GM23248 (cell line): ENCODE results near the gene NRN1L. TPM values are rescaled to one million over a fixed set of nuclear protein-coding genes. Genes with fewer than 3 reads are reported as not detected.

ENCODE experiments used
- DNase-seq: peaks from one replicate; pipeline ENCODE4 v3.0.0-alpha.2; 2015
- H2AFZ ChIP-seq: fragments of 200-600 bp; sonication (generic); 2 replicates; pipeline ENCODE4 v1.6.1; 2016; ENCODE audit warnings: antibody characterized with exemption
- H3F3A ChIP-seq: fragments of 200-600 bp; sonication (generic); 2 replicates; pipeline ENCODE4 v1.6.1; 2016; ENCODE audit warnings: mild to moderate bottlenecking, antibody characterized with exemption, mixed run types; ENCODE audit not compliant: insufficient read depth
- H3K27ac ChIP-seq: fragments of 200-600 bp; sonication (generic); 2 replicates; pipeline ENCODE4 v1.5.1; 2016; ENCODE audit warnings: mild to moderate bottlenecking
- H3K27me3 ChIP-seq: fragments of 200-600 bp; sonication (generic); replicated peaks from 2 replicates; pipeline ENCODE4 v1.6.1; 2016; ENCODE audit warnings: mild to moderate bottlenecking; ENCODE audit not compliant: insufficient read depth
- H3K36me3 ChIP-seq: fragments of 200-600 bp; sonication (generic); 2 replicates; pipeline ENCODE4 v1.6.1; 2016; ENCODE audit warnings: low read depth, mild to moderate bottlenecking
- H3K4me1 ChIP-seq: fragments of 200-600 bp; sonication (generic); 2 replicates; pipeline ENCODE4 v1.6.1; 2016; ENCODE audit warnings: mild to moderate bottlenecking; ENCODE audit not compliant: insufficient read depth
- H3K4me2 ChIP-seq: fragments of 200-600 bp; sonication (generic); one replicate; pipeline ENCODE4 v1.6.1; 2016; ENCODE audit warnings: mild to moderate bottlenecking; ENCODE audit not compliant: unreplicated experiment
- H3K4me3 ChIP-seq: fragments of 200-600 bp; sonication (generic); 2 replicates; pipeline ENCODE4 v1.5.1; 2016; ENCODE audit warnings: mild to moderate bottlenecking
- H3K79me2 ChIP-seq: fragments of 200-600 bp; sonication (generic); 2 replicates; pipeline ENCODE4 v1.6.1; 2016; ENCODE audit warnings: mild to moderate bottlenecking; ENCODE audit not compliant: insufficient read depth
- H3K9ac ChIP-seq: fragments of 200-600 bp; sonication (generic); 2 replicates; pipeline ENCODE4 v1.6.1; 2016; ENCODE audit warnings: mild to moderate bottlenecking
- H3K9me2 ChIP-seq: fragments of 200-600 bp; sonication (generic); 2 replicates; pipeline ENCODE4 v1.6.1; 2016; ENCODE audit warnings: mixed run types, mild to moderate bottlenecking, moderate library complexity; ENCODE audit not compliant: insufficient read depth
- H3K9me3 ChIP-seq: fragments of 200-600 bp; sonication (generic); one replicate; pipeline ENCODE4 v1.6.1; 2017; ENCODE audit warnings: low read depth
- H4K20me1 ChIP-seq: fragments of 200-600 bp; sonication (generic); 2 replicates; pipeline ENCODE4 v1.6.0; 2016; ENCODE audit not compliant: insufficient read depth
- EZH2 ChIP-seq: fragments of 200-600 bp; sonication (generic); IDR thresholded peaks from 2 replicates; pipeline ENCODE4 v1.6.1; 2018; ENCODE audit warnings: antibody characterized with exemption, mild to moderate bottlenecking; ENCODE audit not compliant: insufficient read depth, poor library complexity, severe bottlenecking
- EZH2phosphoT487 ChIP-seq: fragments of 200-600 bp; sonication (generic); IDR thresholded peaks from 2 replicates; pipeline ENCODE4 v1.6.1; 2018; ENCODE audit warnings: antibody characterized with exemption, moderate library complexity, mild to moderate bottlenecking, low read depth; ENCODE audit not compliant: insufficient read depth
- WGBS, 2 experiments: methylation state at CpG; one replicate each; pipeline ENCODE4 v1.1.6; 2015 to 2017; ENCODE audit warnings: low lambda C conversion rate in 2 of 2, low coverage in 1 of 2; ENCODE audit errors: missing lambda C conversion rate in 2 of 2; 5-methylcytosine and 5-hydroxymethylcytosine counted together
- in situ Hi-C: fragments of 300-500 bp; cut with MboI; formaldehyde crosslinking; loops from 2 replicates; pipeline ENCODE4 v1.15.0; 2020
- polyA plus RNA-seq: library from polyadenylated mRNA; unstranded; fragments of >200 nt; fragmentation: Nextera tagmentation; extraction: Ambion mirVana; gene quantifications from 2 replicates; pipeline ENCODE4 v1.2.1, GENCODE V29; 2016
- total RNA-seq: library from RNA; depleted of rRNA; stranded (reverse); fragments of >200 nt; shearing (Covaris generic); gene quantifications from 2 replicates; pipeline ENCODE4 v1.2.3, GENCODE V29; 2014

The NRN1L gene
- total and polyA plus RNA-seq, 2 experiments from 2014 or later, result not detected

DNA sequence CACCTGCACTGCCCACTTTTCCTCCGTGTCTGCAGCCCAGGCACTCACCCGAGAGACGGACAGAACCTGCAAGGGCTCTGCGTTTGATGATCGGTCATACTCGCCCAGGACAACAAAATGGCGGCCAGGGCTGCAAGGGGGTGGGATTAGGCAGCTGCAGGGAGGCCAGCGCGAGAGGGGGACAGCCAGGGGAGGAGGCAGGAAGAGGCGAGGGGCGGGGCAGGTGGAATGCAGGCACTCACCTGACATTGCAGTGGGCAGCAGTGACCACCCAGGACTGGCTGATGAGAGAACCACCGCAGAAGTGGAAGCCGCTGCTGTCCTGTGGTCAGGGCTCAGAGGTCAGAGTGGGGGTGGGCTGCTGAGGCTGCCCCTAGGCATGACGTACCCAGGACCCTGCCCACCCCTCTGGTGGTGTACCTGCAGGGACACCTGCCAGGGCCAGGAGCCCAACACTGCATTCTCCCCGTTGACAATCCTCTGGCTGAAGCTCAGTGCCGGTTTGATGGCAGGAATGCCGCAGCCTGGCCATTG is 46.1 kb downstream of the NRN1L start:
- 85 to 92% methylated on average over 13 to 17 of the region's 17 CpGs for WGBS, 2 experiments
- TF ChIP-seq EZH2 (no peak), EZH2phosphoT487 (no peak)
- H3K27ac ChIP-seq, result no peak overlapping the region

DNA sequence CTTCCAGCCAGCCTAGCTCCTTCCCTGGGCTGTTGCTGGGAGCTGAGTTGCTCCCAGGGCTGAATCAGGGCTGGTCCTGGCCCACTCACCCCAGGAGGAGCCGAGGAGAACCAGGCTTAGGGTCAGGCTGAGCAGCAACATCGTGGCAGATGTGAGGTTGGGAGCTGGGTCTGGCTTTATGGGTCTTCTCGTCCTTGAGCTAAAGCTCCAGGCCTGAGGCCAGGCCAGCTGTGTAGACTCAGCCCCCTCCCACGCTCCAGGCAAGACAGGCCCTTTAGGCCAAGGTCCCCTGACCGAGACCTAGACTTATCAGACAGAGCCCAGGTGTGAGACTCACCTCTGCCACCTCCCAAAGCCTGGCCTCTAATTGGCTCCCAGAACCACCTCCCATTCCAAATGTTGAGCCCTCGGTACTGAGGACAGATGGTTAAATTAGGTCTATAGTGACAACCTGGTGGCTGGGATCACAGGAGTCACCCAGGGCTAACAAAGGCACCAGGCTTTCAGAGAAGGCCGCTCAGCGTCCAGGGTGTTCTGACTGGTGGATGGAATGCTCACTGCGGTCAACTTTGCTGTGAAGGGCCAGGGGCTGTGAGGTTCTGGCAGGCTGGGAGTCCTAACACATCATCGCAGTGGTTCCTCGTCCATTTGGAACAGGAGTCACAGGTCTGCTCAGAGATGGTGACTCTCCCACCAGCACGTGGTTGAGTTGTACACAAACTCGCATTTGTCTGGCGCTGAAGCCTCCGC is 47.2 kb downstream of the NRN1L start, which contains the start of gene CTRL:
CTRL (minus strand) TSS at position 151 of the 750 bp plus-strand sequence; CDS start at position 141, 10 bp downstream.
- 86 to 90% methylated on average over 14 to 15 of the region's 15 CpGs for WGBS, 2 experiments
- H3F3A ChIP-seq, result peaks cover 2% of the 10 kb centered on the region
- in situ Hi-C loops, result no loop called here

More for the DNA sequence above, 46.1 kb downstream of the NRN1L start:
- in situ Hi-C loops, result no loop called here
- H3K27me3 ChIP-seq, result no peaks in the 10 kb centered on the region
- no peak overlapping the region for H2AFZ ChIP-seq
- H3K36me3 ChIP-seq, result no peaks in the 10 kb centered on the region
- no peaks in the 10 kb centered on the region for H3K9me2 ChIP-seq
- H3K4me3 ChIP-seq, result no peak overlapping the region
- H3K4me2 ChIP-seq, result no peak overlapping the region
- no peak overlapping the region for H3K9ac ChIP-seq
- H3K79me2 ChIP-seq, result 0 out of 2 replicates have a peak, but pooled peaks cover 8% of the 10 kb centered on the region
- H4K20me1 ChIP-seq, result no peaks in the 10 kb centered on the region
- no peaks in the 10 kb centered on the region for H3F3A ChIP-seq
- H3K9me3 ChIP-seq, result no peaks in the 10 kb centered on the region
- no peak for DNase-seq
- 0 out of 2 replicates have a peak, but pooled peaks cover 8% of the 10 kb centered on the region for H3K4me1 ChIP-seq

DNA sequence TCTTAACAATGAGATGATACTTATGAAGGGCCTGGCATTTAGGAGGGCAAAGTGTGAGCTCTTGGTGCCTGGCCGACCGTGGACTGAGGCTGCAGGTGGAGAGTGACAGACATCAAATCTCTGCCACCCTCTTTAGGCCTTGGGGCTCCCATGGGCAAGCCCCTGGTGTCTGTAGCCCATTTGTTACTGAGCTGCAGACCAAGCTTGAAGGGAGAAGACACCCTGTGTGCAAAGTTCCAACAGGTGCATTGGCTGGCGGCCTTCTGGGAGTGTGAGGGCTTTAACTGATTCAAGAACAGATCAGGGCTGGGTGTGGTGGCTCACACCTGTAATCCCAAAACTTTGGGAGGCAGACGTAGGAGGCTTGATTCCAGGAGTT is 47.8 kb downstream of the NRN1L start:
- no peak overlapping the region for H3K27ac ChIP-seq
- H4K20me1 ChIP-seq, result no peaks in the 10 kb centered on the region
- no peak overlapping the region for H3K4me2 ChIP-seq
- WGBS, 2 experiments, result 91 to 96% methylated on average over 4 of the region's 4 CpGs
- in situ Hi-C loops, result no loop called here
- H3K9me2 ChIP-seq, result no peaks in the 10 kb centered on the region
- H3K27me3 ChIP-seq, result no peaks in the 10 kb centered on the region
- peaks cover 7% of the 10 kb centered on the region for H3F3A ChIP-seq
- no peaks in the 10 kb centered on the region for H3K9me3 ChIP-seq
- no peaks in the 10 kb centered on the region for H3K79me2 ChIP-seq
- no peak overlapping the region for H3K4me3 ChIP-seq
- no peak overlapping the region for H3K9ac ChIP-seq
- TF ChIP-seq EZH2phosphoT487 (no peak), EZH2 (no peak)
- peaks cover 14% of the 10 kb centered on the region for H3K4me1 ChIP-seq
- DNase-seq, result no peak
- no peaks in the 10 kb centered on the region for H3K36me3 ChIP-seq
- H2AFZ ChIP-seq, result no peak overlapping the region

More for the DNA sequence above, 47.2 kb downstream of the NRN1L start, which contains the start of gene CTRL:
- Histone ChIP-seq H3K79me2 (no peaks in the 10 kb centered on the region), H3K9me2 (no peaks in the 10 kb centered on the region), H4K20me1 (no peaks in the 10 kb centered on the region), H3K9me3 (no peaks in the 10 kb centered on the region), H3K4me2 (no peak within 1 kb of the TSS), H3K9ac (no peak within 1 kb of the TSS), H3K4me3 (no peak within 1 kb of the TSS), H2AFZ (no peak within 1 kb of the TSS), H3K27ac (no peak within 1 kb of the TSS), H3K36me3 (no peaks in the 10 kb centered on the region), H3K27me3 (no peaks in the 10 kb centered on the region), H3K4me1 (peaks cover 8% of the 10 kb centered on the region; the same call in 1 of the 2 replicates)
- no peak for TF ChIP-seq EZH2phosphoT487
- TF ChIP-seq EZH2, result no peak
- DNase-seq, result no peak

DNA sequence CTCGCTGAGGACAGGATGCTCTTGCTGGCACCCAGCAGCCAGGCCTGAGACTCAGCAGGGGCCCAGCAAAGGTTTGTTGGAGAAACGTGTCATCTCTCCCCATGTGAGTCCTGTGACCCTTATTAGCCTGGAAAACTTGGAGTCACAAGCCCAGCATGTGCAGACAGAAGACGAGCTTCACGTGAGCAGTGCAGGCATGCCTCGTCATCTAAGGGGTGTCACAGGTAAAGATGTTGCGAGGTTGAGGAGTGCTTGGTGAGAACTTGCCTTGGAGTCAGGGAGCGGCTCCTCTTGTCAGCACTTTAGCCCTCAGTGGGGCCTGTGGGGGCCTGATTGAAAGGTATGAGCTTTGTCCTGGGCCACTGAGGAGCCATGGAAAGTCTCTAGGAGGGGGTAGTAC is 49.1 kb downstream of the NRN1L start:
- TF ChIP-seq EZH2phosphoT487 (no peak), EZH2 (no peak)
- H3K4me1 ChIP-seq, result peaks cover 15% of the 10 kb centered on the region
- H2AFZ ChIP-seq, result no peak overlapping the region
- WGBS, 2 experiments, result 78 to 80% methylated on average over 7 of the region's 7 CpGs
- in situ Hi-C loops, result no loop called here
- no peak for DNase-seq
- H3K9me2 ChIP-seq, result no peaks in the 10 kb centered on the region
- H3K36me3 ChIP-seq, result no peaks in the 10 kb centered on the region
- H3K27me3 ChIP-seq, result no peaks in the 10 kb centered on the region
- H4K20me1 ChIP-seq, result no peaks in the 10 kb centered on the region
- no peak overlapping the region for H3K9ac ChIP-seq
- H3K4me2 ChIP-seq, result no peak overlapping the region
- 0 out of 2 replicates have a peak, but pooled peaks cover 3% of the 10 kb centered on the region for H3K79me2 ChIP-seq
- H3K9me3 ChIP-seq, result no peaks in the 10 kb centered on the region
- peaks cover 9% of the 10 kb centered on the region for H3F3A ChIP-seq
- H3K4me3 ChIP-seq, result no peak overlapping the region
- H3K27ac ChIP-seq, result no peak overlapping the region
